Measurements from ENCODE around the gene ABCA5.

The ABCA5 gene

GRCh38 chr17:69254187-69254586, 72.7 kb downstream of the ABCA5 start:
- no peak for DNase-seq (ENCODE audit: low spot score)

GRCh38 chr17:69250641-69251040, 76.3 kb downstream of the ABCA5 start:
- no peak for DNase-seq (ENCODE audit: low spot score)

- DNase-seq (ENCODE audit: low spot score), result no peak
Measured at GRCh38 chr17:69246726-69247375, 80.1 kb downstream of the ABCA5 start.

GRCh38 chr17:69246202-69246601, 80.7 kb downstream of the ABCA5 start:
- no peak for DNase-seq (ENCODE audit: low spot score)

GRCh38 chr17:69245617-69246016, 81.3 kb downstream of the ABCA5 start:
- DNase-seq (ENCODE audit: low spot score), result no peak

GRCh38 chr17:69239611-69240600, 87.0 kb downstream of the ABCA5 start:
- no peak for DNase-seq (ENCODE audit: low spot score)

GRCh38 chr17:69236946-69237345, 90.0 kb downstream of the ABCA5 start:
- no peak for DNase-seq (ENCODE audit: low spot score)

- no peak for DNase-seq (ENCODE audit: low spot score)
Measured at GRCh38 chr17:69236464-69236863, 90.5 kb downstream of the ABCA5 start.

- DNase-seq (ENCODE audit: low spot score), result peak; percentile 91
Measured at GRCh38 chr17:69235338-69236058, 91.4 kb downstream of the ABCA5 start.

- DNase-seq (ENCODE audit: low spot score), result no peak
Measured at GRCh38 chr17:69232650-69233049, 94.3 kb downstream of the ABCA5 start.

GRCh38 chr17:69231521-69231920, 95.4 kb downstream of the ABCA5 start:
- no peak for DNase-seq (ENCODE audit: low spot score)

- DNase-seq (ENCODE audit: low spot score), result no peak
Measured at GRCh38 chr17:69230939-69231338, 96.0 kb downstream of the ABCA5 start.

- no peak for DNase-seq (ENCODE audit: low spot score)
Measured at GRCh38 chr17:69228576-69228975, 98.4 kb downstream of the ABCA5 start, which contains the start of gene ABCA10. Gene ABCA10, minus strand, starts transcription at chr17:69228824. Its CDS starts 3,466 bp downstream, at chr17:69225358.

GRCh38 chr17:69228018-69228417, 98.9 kb downstream of the ABCA5 start:
- no peak for DNase-seq (ENCODE audit: low spot score)

- DNase-seq (ENCODE audit: low spot score), result no peak
Measured at GRCh38 chr17:69227541-69227940, 99.4 kb downstream of the ABCA5 start.

GRCh38 chr17:69223809-69224208, 103.1 kb downstream of the ABCA5 start:
- no peak for DNase-seq (ENCODE audit: low spot score)

- no peak for DNase-seq (ENCODE audit: low spot score)
Measured at GRCh38 chr17:69222707-69223258, 104.2 kb downstream of the ABCA5 start.

- DNase-seq (ENCODE audit: low spot score), result no peak
Measured at GRCh38 chr17:69220098-69220497, 106.8 kb downstream of the ABCA5 start.

GRCh38 chr17:69218986-69219385, 107.9 kb downstream of the ABCA5 start:
- no peak for DNase-seq (ENCODE audit: low spot score)

GRCh38 chr17:69213059-69213813, 113.7 kb downstream of the ABCA5 start:
- DNase-seq (ENCODE audit: low spot score), result no peak

- no peak for DNase-seq (ENCODE audit: low spot score)
Measured at GRCh38 chr17:69208640-69209039, 118.3 kb downstream of the ABCA5 start.

Data from ecto neural progenitor cell (in vitro differentiated cells).